ENCODE measurements around the gene IGSF8. TPM values are rescaled to one million over a fixed set of nuclear protein-coding genes. Genes with fewer than 3 reads are reported as not detected.

IGSF8 gene
- total RNA-seq, 1 donor from 2014 or later = 35.9 TPM

DNA sequence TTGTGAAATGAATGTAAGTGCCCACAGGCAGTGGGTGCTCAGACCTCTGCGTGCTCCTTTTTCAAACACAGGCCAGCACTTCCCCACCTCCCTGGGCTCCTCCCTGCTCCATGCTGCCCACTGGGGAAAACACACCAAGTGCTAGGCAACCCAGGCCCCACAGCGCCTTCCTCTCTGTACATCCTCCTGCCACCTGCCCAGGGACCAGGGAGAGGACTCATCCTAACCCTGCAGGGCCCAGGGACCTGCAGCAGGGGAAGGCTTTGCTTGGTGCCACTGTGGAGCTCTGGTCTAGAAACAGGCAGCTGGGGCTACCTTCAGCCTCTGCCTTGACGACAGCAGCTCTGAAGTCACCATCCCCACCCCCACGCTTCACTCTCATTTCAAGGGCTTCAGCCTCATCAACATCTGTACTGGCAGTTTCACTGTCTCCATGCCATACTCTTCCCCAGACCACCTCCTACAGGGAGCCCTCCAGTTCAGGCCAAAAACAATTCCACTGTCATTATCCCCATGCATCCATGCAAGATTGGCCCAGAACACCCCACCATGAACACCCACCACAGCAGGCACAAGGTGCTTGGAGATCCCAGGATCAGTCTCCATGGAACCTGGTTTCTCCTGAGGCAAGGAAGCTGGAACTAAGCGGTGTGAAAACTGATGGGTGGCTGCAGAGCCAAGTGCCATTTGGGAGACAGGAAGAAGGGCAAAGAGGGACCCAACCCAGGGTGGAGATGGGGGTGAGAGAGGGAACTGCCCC, 1.1 kb downstream of the IGSF8 start:
- Histone ChIP-seq H3K4me1 (peaks cover 37% of the 10 kb centered on the region), H3K27me3 (ENCODE audit: low read depth) (no peaks in the 10 kb centered on the region), H3K27ac (peak overlapping the region; percentile 93), H3K4me3 (peak overlapping the region; percentile 90), H3K36me3 (peaks cover 27% of the 10 kb centered on the region), H3K9me3 (no peaks in the 10 kb centered on the region)
- no peak for ATAC-seq
- no peak for TF ChIP-seq CTCF (IDR thresholded peaks at IDR 0.05)
- intact Hi-C loops (cut with DNase I) = no loop called here
- DNase-seq = no peak

DNA sequence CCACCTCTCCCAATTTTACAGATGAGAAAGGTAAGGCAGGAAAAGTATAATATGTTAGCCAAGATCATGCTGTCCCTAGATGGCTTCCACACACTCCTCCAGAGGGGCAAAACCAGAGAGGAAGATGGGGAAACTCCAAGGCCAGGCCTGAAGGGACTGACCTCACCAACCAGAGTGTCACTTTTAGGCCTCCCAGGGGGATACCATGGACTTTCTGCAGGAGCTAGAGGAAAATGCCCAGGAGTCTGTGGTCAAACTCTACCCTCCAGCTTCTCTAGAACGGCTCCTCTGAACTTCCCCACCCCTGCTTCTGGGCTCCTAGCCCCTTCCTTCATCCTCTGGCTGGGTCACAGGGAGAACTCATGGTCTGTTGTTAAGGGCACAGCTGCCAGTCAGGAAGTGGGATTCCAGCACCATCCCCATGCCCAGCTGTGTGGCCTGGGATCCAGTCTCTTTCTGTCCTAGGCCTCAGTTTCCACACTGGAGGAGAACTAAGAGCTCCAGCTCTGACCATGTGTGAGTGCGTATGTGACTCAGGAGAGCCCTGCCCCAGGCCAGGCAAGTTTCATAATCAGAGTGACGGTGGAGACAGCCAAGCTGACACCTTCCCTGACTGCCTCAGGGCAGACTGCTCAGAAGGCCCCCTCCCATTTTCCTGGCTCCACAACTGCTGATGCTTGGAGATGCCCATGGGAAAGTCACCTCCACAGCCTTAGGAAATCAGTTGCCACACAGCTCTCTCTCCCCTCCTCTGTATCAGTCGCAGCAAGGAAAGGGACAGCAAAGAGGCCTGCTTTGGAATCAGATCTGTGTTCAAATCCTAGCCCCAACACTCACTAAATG, 1.9 kb downstream of the IGSF8 start:
- H3K4me1 ChIP-seq = peaks cover 36% of the 10 kb centered on the region
- no peak for DNase-seq
- H3K36me3 ChIP-seq = peaks cover 35% of the 10 kb centered on the region
- ATAC-seq = no peak
- intact Hi-C loops (cut with DNase I) = no loop called here
- H3K27ac ChIP-seq = no peak overlapping the region
- no peak for TF ChIP-seq CTCF (IDR thresholded peaks at IDR 0.05)
- no peaks in the 10 kb centered on the region for H3K27me3 ChIP-seq (ENCODE audit: low read depth)
- H3K4me3 ChIP-seq = peak overlapping the region; percentile 90
- H3K9me3 ChIP-seq = no peaks in the 10 kb centered on the region

GRCh38 chr1:160095382-160096105, 2.9 kb downstream of the IGSF8 start:
- Histone ChIP-seq H3K4me1 (peaks cover 32% of the 10 kb centered on the region), H3K9me3 (no peaks in the 10 kb centered on the region), H3K36me3 (peaks cover 45% of the 10 kb centered on the region), H3K4me3 (no peak overlapping the region), H3K27me3 (ENCODE audit: low read depth) (no peaks in the 10 kb centered on the region), H3K27ac (no peak overlapping the region)
- no peak for TF ChIP-seq CTCF (IDR thresholded peaks at IDR 0.05)
- ATAC-seq (no peak), DNase-seq (no peak)
- intact Hi-C loops (cut with DNase I) = no loop called here

DNA sequence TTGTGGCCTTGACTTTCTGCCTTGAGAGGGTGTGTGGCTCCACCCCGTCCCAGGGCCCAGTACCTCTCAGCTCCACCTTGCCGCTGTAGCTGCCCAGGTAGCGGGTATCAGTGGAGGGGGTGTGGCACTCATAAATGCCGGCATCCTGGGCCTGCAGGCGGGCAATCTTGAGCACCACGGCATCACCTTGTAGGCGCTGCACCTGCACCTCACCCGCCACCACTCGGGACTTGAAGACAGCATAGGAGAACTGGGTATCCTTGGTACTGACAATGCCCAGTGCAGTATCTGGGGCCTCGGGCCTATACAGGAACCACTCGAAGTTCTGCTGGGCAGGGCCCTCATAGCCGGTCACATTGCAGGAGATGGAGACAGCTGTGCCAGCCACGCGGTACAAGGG, 3.6 kb downstream of the IGSF8 start:
- Histone ChIP-seq H3K27ac (no peak overlapping the region), H3K4me3 (no peak overlapping the region), H3K36me3 (peaks cover 49% of the 10 kb centered on the region), H3K9me3 (no peaks in the 10 kb centered on the region), H3K27me3 (ENCODE audit: low read depth) (no peaks in the 10 kb centered on the region), H3K4me1 (peaks cover 31% of the 10 kb centered on the region)
- no peak for DNase-seq
- no peak for ATAC-seq
- intact Hi-C loops (cut with DNase I) = no loop called here
- no peak for TF ChIP-seq CTCF (IDR thresholded peaks at IDR 0.05)

- intact Hi-C loops (cut with DNase I) = no loop called here
- H3K36me3 ChIP-seq = peaks cover 51% of the 10 kb centered on the region
Observed at GRCh38 chr1:160094291-160094625, 4.2 kb downstream of the IGSF8 start.

More at GRCh38 chr1:160094291-160094625, 4.2 kb downstream of the IGSF8 start:
- ATAC-seq (no peak), DNase-seq (no peak)
- Histone ChIP-seq H3K9me3 (no peaks in the 10 kb centered on the region), H3K27ac (no peak overlapping the region), H3K27me3 (ENCODE audit: low read depth) (no peaks in the 10 kb centered on the region), H3K4me1 (peaks cover 25% of the 10 kb centered on the region), H3K4me3 (no peak overlapping the region)
- TF ChIP-seq CTCF (IDR thresholded peaks at IDR 0.05) = no peak

All from lower lobe of right lung (tissue), 2 donors.